GM13976 (cell line): Measurements from ENCODE around the gene MEPCE.

ENCODE experiments used
- DNase-seq: peaks from one replicate; pipeline ENCODE4 v3.0.0; 2012; ENCODE audit warnings: low spot score
- CTCF ChIP-seq: IDR thresholded peaks from 2 replicates; pipeline ENCODE4 v1.5.1; 2012; ENCODE audit warnings: borderline replicate concordance, mild to moderate bottlenecking; ENCODE audit not compliant: insufficient read depth; ENCODE audit errors: extremely low read depth, missing control alignments, control extremely low read depth
- in situ Hi-C: fragments of 300-500 bp; cut with MboI; formaldehyde crosslinking; loops from one replicate; pipeline ENCODE4 v1.12.0; 2022; ENCODE audit warnings: low sequenced_read_pairs, mixed read lengths, inconsistent platforms; ENCODE audit not compliant: unreplicated experiment

The MEPCE gene

GRCh38 chr7:100428199-100428966 is 1.2 kb upstream of the MEPCE start, which contains the start of gene ZCWPW1:
Gene ZCWPW1, minus strand, starts transcription at chr7:100428703. Its CDS starts 8,054 bp downstream, at chr7:100420649.
- in situ Hi-C loops: no loop called here

GRCh38 chr7:100428967-100429636 is 529 bp upstream of the MEPCE start:
- in situ Hi-C loops: no loop called here
- peak; percentile 96 for DNase-seq
- no peak for TF ChIP-seq CTCF

More at GRCh38 chr7:100428199-100428966, 1.2 kb upstream of the MEPCE start, which contains the start of gene ZCWPW1:
- peak; percentile 93 for DNase-seq
- TF ChIP-seq CTCF: no peak

- TF ChIP-seq CTCF: no peak
- in situ Hi-C loops: no loop called here
- peak; percentile 46 for DNase-seq
Observed at GRCh38 chr7:100430493-100431285, 1.1 kb downstream of the MEPCE start.

- in situ Hi-C loops: no loop called here
- TF ChIP-seq CTCF: no peak
- no peak for DNase-seq
Observed at GRCh38 chr7:100431286-100431735, 1.7 kb downstream of the MEPCE start.

GRCh38 chr7:100432053-100432452 is 2.4 kb downstream of the MEPCE start:
- in situ Hi-C loops: no loop called here
- DNase-seq: no peak
- TF ChIP-seq CTCF: no peak

GRCh38 chr7:100432621-100433275 is 3.1 kb downstream of the MEPCE start:
- no peak for DNase-seq
- TF ChIP-seq CTCF: no peak
- in situ Hi-C loops: no loop called here
